ENCODE data around the gene EPM2A.

Gene EPM2A

DNA sequence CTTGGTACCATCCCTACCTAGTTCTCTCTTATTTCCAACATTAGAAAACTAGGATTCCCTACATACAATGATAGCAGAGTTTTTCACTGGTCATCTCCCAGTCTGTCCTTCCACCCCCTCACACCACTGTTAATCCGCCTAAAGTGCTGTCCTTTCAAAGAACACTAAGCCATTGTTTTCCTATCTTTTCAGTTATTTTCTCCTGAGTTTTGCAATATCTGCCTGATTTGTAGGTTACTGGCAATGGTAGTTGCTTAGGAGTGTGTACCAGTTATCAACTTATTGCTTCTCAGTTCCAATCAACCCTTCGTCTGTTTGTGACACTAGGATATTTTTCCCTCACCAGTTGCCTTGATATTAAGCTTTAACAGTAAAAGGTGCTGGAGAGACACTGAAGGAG lies 135.0 kb downstream of the EPM2A start:
- DNase-seq = no peak

GRCh38 chr6:145588981-145589380 lies 146.3 kb downstream of the EPM2A start:
- no peak for DNase-seq

DNA sequence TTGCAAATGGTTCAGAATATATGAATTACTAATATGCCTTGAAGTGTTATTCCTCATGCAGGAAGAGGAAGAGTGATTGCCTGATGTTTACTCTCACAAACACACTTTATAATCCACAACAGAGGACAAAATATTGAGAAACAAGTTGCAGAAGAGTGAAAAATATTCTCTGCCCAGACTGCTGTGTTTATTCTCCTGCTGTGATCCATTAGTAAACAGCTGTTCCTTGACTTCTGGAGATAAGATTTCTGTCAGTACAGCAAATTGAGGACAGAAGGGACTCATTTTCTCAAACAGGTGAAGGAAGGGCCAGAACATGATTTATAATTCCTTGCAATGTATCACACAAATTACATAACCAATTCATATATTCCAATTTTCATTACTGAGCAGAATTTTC lies 148.0 kb downstream of the EPM2A start:
- DNase-seq = no peak

- no peak for DNase-seq
Measured at GRCh38 chr6:145583753-145584152, 151.6 kb downstream of the EPM2A start.

Measured in fibroblast of skin of right quadriceps (primary cell).